ENCODE results near the gene ABCD4.
"Not testable (repeated sequence)": the region's sequence is repeated elsewhere in the genome, so short reads cannot be mapped to it uniquely, and the experiment has no call there.

Gene ABCD4

GRCh38 chr14:74333909-74334308, 31.2 kb upstream of the ABCD4 start:
- Histone ChIP-seq H3F3A (ENCODE audit: insufficient read depth, low read length) (no peaks in the 10 kb centered on the region), H3K4me3 (ENCODE audit: low read depth, low read length, poor library complexity, severe bottlenecking) (no peak overlapping the region), H3K9ac (ENCODE audit: low read length) (no peak overlapping the region), H3K79me2 (ENCODE audit: insufficient read depth, low read length) (no peaks in the 10 kb centered on the region), H3K4me1 (ENCODE audit: insufficient read depth, low read length, severe bottlenecking) (no peaks in the 10 kb centered on the region), H3K27ac (ENCODE audit: low read depth, low read length, poor library complexity, severe bottlenecking) (no peak overlapping the region), H3K4me2 (ENCODE audit: low read length) (no peak overlapping the region), H4K20me1 (ENCODE audit: insufficient read depth, low read length) (no peaks in the 10 kb centered on the region), H2AFZ (ENCODE audit: low read length) (no peak overlapping the region), H3K27me3 (ENCODE audit: insufficient read depth, low read length) (no peaks in the 10 kb centered on the region), H3K9me2 (ENCODE audit: low read depth, low read length) (no peaks in the 10 kb centered on the region), H3K9me3 (ENCODE audit: low read length) (no peaks in the 10 kb centered on the region), H3K36me3 (ENCODE audit: insufficient read depth, low read length) (no peaks in the 10 kb centered on the region)
- no peak for TF ChIP-seq EZH2 (IDR thresholded peaks at IDR 0.05; ENCODE audit: borderline replicate concordance, low read length)
- TF ChIP-seq, protein P1, sequence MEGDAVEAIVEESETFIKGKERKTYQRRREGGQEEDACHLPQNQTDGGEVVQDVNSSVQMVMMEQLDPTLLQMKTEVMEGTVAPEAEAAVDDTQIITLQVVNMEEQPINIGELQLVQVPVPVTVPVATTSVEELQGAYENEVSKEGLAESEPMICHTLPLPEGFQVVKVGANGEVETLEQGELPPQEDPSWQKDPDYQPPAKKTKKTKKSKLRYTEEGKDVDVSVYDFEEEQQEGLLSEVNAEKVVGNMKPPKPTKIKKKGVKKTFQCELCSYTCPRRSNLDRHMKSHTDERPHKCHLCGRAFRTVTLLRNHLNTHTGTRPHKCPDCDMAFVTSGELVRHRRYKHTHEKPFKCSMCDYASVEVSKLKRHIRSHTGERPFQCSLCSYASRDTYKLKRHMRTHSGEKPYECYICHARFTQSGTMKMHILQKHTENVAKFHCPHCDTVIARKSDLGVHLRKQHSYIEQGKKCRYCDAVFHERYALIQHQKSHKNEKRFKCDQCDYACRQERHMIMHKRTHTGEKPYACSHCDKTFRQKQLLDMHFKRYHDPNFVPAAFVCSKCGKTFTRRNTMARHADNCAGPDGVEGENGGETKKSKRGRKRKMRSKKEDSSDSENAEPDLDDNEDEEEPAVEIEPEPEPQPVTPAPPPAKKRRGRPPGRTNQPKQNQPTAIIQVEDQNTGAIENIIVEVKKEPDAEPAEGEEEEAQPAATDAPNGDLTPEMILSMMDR (IDR thresholded peaks at IDR 0.05; ENCODE audit: low read length): no peak

DNA sequence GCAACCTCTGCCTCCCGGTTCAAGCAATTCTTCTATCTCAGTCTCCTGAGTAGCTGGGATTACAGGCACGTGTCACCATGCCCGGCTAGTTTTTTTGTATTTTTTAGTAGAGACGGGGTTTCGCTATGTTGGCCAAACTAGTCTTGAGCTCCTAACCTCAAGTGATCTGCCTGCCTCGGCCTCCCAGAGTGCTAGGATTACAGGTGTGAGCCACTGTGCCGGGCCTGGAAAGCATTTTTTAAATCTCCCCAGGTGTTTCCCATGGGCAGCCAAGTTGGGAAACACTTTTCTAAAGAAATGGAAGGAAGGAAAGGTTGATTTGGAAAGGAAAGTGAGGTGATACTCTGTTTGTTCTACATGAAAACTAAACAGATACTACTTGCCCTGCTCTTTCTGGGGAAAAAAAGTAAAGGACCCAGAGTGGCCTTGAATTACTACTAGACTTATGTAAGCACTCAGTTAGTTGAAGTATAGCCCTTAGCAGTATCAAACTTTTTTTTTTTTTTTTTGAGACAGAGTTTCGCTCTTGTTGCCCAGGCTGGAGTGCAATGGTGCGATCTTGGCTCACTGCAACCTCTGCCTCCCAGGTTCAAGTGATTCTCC, 27.3 kb upstream of the ABCD4 start:
- not testable (repeated sequence) for H3K4me3 ChIP-seq (ENCODE audit: low read depth, low read length, poor library complexity, severe bottlenecking); H3K4me1 ChIP-seq (ENCODE audit: insufficient read depth, low read length, severe bottlenecking); H3K4me2 ChIP-seq (ENCODE audit: low read length); H4K20me1 ChIP-seq (ENCODE audit: insufficient read depth, low read length); H2AFZ ChIP-seq (ENCODE audit: low read length); H3K27ac ChIP-seq (ENCODE audit: low read depth, low read length, poor library complexity, severe bottlenecking); H3F3A ChIP-seq (ENCODE audit: insufficient read depth, low read length); H3K9ac ChIP-seq (ENCODE audit: low read length); H3K9me2 ChIP-seq (ENCODE audit: low read depth, low read length); H3K79me2 ChIP-seq (ENCODE audit: insufficient read depth, low read length); H3K36me3 ChIP-seq (ENCODE audit: insufficient read depth, low read length); H3K9me3 ChIP-seq (ENCODE audit: low read length); H3K27me3 ChIP-seq (ENCODE audit: insufficient read depth, low read length)

GRCh38 chr14:74326369-74327152, 23.8 kb upstream of the ABCD4 start:
- Histone ChIP-seq H3K9me2 (ENCODE audit: low read depth, low read length) (no peaks in the 10 kb centered on the region), H2AFZ (ENCODE audit: low read length) (no peak overlapping the region), H3K36me3 (ENCODE audit: insufficient read depth, low read length) (no peaks in the 10 kb centered on the region), H3K79me2 (ENCODE audit: insufficient read depth, low read length) (no peaks in the 10 kb centered on the region), H3F3A (ENCODE audit: insufficient read depth, low read length) (no peaks in the 10 kb centered on the region), H4K20me1 (ENCODE audit: insufficient read depth, low read length) (no peaks in the 10 kb centered on the region), H3K4me2 (ENCODE audit: low read length) (no peak overlapping the region), H3K27me3 (ENCODE audit: insufficient read depth, low read length) (no peaks in the 10 kb centered on the region), H3K4me1 (ENCODE audit: insufficient read depth, low read length, severe bottlenecking) (no peaks in the 10 kb centered on the region), H3K4me3 (ENCODE audit: low read depth, low read length, poor library complexity, severe bottlenecking) (no peak overlapping the region), H3K9me3 (ENCODE audit: low read length) (no peaks in the 10 kb centered on the region), H3K9ac (ENCODE audit: low read length) (no peak overlapping the region), H3K27ac (ENCODE audit: low read depth, low read length, poor library complexity, severe bottlenecking) (no peak overlapping the region)
- TF ChIP-seq, protein P1 (IDR thresholded peaks at IDR 0.05; ENCODE audit: low read length): no peak
- no peak for TF ChIP-seq EZH2 (IDR thresholded peaks at IDR 0.05; ENCODE audit: borderline replicate concordance, low read length)

GRCh38 chr14:74325446-74325845, 22.7 kb upstream of the ABCD4 start:
- H3K4me1 ChIP-seq (ENCODE audit: insufficient read depth, low read length, severe bottlenecking): no peaks in the 10 kb centered on the region
- H3K27ac ChIP-seq (ENCODE audit: low read depth, low read length, poor library complexity, severe bottlenecking): no peak overlapping the region
- no peak overlapping the region for H2AFZ ChIP-seq (ENCODE audit: low read length)
- no peaks in the 10 kb centered on the region for H3K36me3 ChIP-seq (ENCODE audit: insufficient read depth, low read length)
- no peak overlapping the region for H3K9ac ChIP-seq (ENCODE audit: low read length)
- no peaks in the 10 kb centered on the region for H3F3A ChIP-seq (ENCODE audit: insufficient read depth, low read length)
- H3K79me2 ChIP-seq (ENCODE audit: insufficient read depth, low read length): no peaks in the 10 kb centered on the region
- H3K4me2 ChIP-seq (ENCODE audit: low read length): no peak overlapping the region
- no peaks in the 10 kb centered on the region for H3K9me2 ChIP-seq (ENCODE audit: low read depth, low read length)
- no peak overlapping the region for H3K4me3 ChIP-seq (ENCODE audit: low read depth, low read length, poor library complexity, severe bottlenecking)
- TF ChIP-seq, protein P1 (IDR thresholded peaks at IDR 0.05; ENCODE audit: low read length): no peak
- TF ChIP-seq EZH2 (IDR thresholded peaks at IDR 0.05; ENCODE audit: borderline replicate concordance, low read length): no peak
- H4K20me1 ChIP-seq (ENCODE audit: insufficient read depth, low read length): no peaks in the 10 kb centered on the region
- H3K9me3 ChIP-seq (ENCODE audit: low read length): no peaks in the 10 kb centered on the region
- H3K27me3 ChIP-seq (ENCODE audit: insufficient read depth, low read length): no peaks in the 10 kb centered on the region

Data from OCI-LY1 (cell line).